Upper lobe of right lung (tissue), 1 donor: ENCODE measurements around the gene GMDS. TPM values are rescaled to one million over a fixed set of nuclear protein-coding genes. Genes with fewer than 3 reads are reported as not detected.

Experiments used
- ATAC-seq: fragments of 200-7000 bp; cut with Tn5 transposase; one replicate; pipeline ENCODE4 v1.9.1; 2020; ENCODE audit warnings: mild to moderate bottlenecking, moderate library complexity
- DNase-seq: peaks from one replicate; pipeline ENCODE4 v3.0.0-alpha.2; 2020
- H3K27ac ChIP-seq: fragments of 200-600 bp; one replicate; pipeline ENCODE4 v1.8.0; 2022
- H3K27me3 ChIP-seq: fragments of 200-600 bp; one replicate; pipeline ENCODE4 v1.8.0; 2022; ENCODE audit warnings: mild to moderate bottlenecking
- H3K36me3 ChIP-seq: fragments of 200-600 bp; one replicate; pipeline ENCODE4 v1.8.0; 2022
- H3K4me1 ChIP-seq: fragments of 200-600 bp; one replicate; pipeline ENCODE4 v1.8.0; 2022
- H3K4me3 ChIP-seq: fragments of 200-600 bp; one replicate; pipeline ENCODE4 v1.8.0; 2022; ENCODE audit warnings: mild to moderate bottlenecking
- H3K9me3 ChIP-seq: fragments of 200-600 bp; one replicate; pipeline ENCODE4 v1.8.0; 2022
- intact Hi-C: fragments of 100-400 bp; cut with DNase I; formaldehyde crosslinking; loops from one replicate; pipeline ENCODE4 v1.11.0; 2022
- total RNA-seq: library from RNA; stranded (reverse); fragmentation: NEBNext Ultra II Directional; extraction: Animal tissue kit (Norgen Biotek cat#: 25700); gene quantifications from one replicate; pipeline ENCODE4 v1.2.1, GENCODE V29; 2021
- TF ChIP-seq, protein P1 (sequence below): fragments of 200-600 bp; IDR thresholded peaks from one replicate; pipeline ENCODE4 v1.8.0; 2022; ENCODE audit warnings: antibody characterized with exemption
- donor health status: DM: no; HTN: yes; CAD: no; lungs with severe emphysema.

Gene GMDS
- total RNA-seq, 1 donor from 2014 or later, result 12.2 TPM

DNA sequence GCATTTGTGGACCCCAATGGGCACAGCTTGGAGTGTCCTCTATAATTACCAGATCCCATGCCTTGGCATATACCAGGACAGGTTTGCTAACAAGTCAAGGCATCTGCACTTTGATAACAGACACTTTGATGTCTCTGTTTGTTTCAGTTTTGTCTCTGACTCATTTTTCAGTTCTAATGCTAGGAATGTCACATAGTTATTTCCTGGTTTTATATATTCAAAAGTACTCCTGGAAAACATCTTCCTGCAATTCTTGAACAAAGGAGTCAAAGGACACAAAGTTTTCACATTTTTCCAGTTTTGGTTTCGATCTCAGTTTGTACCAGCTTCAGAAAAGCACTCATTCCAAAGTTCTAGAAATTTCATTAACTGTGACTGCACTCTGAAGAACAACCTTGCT lies 447.6 kb downstream of the GMDS start:
- no peaks in the 10 kb centered on the region for H3K36me3 ChIP-seq
- intact Hi-C loops, result no loop called here
- no peak for ATAC-seq
- no peak for DNase-seq
- no peak overlapping the region for H3K4me3 ChIP-seq
- no peak overlapping the region for H3K27ac ChIP-seq
- H3K27me3 ChIP-seq, result no peaks in the 10 kb centered on the region
- H3K4me1 ChIP-seq, result peaks cover 7% of the 10 kb centered on the region
- TF ChIP-seq, protein P1, sequence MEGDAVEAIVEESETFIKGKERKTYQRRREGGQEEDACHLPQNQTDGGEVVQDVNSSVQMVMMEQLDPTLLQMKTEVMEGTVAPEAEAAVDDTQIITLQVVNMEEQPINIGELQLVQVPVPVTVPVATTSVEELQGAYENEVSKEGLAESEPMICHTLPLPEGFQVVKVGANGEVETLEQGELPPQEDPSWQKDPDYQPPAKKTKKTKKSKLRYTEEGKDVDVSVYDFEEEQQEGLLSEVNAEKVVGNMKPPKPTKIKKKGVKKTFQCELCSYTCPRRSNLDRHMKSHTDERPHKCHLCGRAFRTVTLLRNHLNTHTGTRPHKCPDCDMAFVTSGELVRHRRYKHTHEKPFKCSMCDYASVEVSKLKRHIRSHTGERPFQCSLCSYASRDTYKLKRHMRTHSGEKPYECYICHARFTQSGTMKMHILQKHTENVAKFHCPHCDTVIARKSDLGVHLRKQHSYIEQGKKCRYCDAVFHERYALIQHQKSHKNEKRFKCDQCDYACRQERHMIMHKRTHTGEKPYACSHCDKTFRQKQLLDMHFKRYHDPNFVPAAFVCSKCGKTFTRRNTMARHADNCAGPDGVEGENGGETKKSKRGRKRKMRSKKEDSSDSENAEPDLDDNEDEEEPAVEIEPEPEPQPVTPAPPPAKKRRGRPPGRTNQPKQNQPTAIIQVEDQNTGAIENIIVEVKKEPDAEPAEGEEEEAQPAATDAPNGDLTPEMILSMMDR, result no peak
- no peaks in the 10 kb centered on the region for H3K9me3 ChIP-seq

DNA sequence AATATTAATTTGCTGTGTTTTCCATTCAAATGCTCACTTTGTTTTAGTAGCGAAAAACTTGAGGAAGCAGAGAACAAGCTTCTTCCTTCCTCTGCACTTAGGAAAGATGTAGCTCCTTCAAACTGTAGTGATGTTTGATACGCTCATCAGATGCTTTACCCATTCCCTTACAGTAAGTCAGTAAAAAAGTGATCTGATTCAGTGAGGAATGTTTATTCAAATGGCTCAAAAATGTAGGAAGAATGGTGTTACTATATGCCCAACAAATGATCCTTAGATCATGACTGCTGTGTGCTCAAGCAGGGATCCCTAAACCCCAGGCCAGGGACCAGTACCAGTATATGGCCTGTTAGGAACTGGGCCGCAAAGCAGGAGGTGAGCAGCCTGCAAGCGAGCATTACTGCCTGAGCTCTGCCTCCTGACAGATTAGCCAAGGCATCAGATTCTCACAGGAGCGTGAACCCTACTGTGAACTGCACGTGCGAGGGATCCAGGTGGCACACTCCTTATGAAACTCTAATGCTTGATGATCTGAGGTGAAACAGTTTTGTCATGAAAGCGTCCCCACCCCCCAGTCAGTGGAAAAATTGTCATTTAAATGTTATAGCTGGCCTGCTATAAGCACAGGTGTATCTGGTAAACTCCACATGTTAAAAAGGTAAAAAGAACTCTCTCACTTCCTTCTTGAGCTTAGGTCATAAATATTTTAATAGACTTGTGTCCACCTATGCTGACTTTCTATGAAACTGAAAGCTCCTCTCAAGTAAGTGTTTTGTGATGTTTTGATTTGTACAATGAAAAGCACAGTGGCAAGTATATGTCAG lies 448.5 kb downstream of the GMDS start:
- Histone ChIP-seq H3K4me3 (no peak overlapping the region), H3K27ac (no peak overlapping the region), H3K9me3 (no peaks in the 10 kb centered on the region), H3K27me3 (no peaks in the 10 kb centered on the region), H3K4me1 (peaks cover 7% of the 10 kb centered on the region), H3K36me3 (no peaks in the 10 kb centered on the region)
- TF ChIP-seq, protein P1, result no peak
- intact Hi-C loops, result no loop called here
- ATAC-seq (no peak), DNase-seq (no peak)

DNA sequence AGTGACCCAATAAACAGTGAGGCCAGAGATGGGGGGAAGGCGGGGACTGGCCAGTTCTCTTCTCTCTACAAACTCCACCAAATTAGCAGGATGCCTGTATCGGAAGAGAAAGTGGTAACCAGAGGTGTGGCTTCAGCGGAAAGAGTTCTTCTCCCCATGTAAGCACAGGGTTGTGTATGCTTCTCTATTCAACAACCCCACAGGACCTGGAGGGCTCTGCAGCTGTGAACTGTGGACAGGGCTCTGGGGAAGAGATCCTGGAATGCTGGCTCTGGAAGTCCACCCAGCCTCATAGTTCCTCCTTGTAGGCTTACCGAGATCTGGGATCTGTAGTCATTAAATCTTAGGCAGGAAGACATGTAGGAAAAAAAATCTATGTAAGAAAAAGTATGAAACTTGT lies 449.5 kb downstream of the GMDS start:
- no peaks in the 10 kb centered on the region for H3K9me3 ChIP-seq
- peaks cover 7% of the 10 kb centered on the region for H3K4me1 ChIP-seq
- ATAC-seq (no peak), DNase-seq (no peak)
- no peaks in the 10 kb centered on the region for H3K27me3 ChIP-seq
- H3K27ac ChIP-seq, result no peak overlapping the region
- H3K36me3 ChIP-seq, result no peaks in the 10 kb centered on the region
- H3K4me3 ChIP-seq, result no peak overlapping the region
- TF ChIP-seq, protein P1, result no peak
- intact Hi-C loops, result no loop called here

DNA sequence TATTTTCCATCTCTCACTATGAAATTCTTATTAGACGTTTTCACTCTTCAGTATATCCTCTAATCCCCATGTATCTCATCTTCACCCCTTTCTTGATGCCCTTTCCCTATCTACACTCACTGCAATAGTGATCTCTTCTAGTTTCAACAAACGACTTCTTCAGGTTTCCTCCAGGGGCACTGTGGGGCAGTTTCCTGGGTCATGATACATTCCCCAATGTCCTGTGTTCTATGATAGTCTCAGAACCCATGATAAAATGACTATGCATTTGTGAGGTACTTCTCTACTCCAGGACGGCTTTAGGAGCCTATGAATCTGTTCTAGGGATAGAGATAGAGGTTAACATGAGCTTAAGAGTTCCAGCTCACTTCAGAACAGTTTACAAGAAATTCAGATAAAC lies 452.4 kb downstream of the GMDS start:
- Histone ChIP-seq H3K4me3 (no peak overlapping the region), H3K9me3 (no peaks in the 10 kb centered on the region), H3K27me3 (no peaks in the 10 kb centered on the region), H3K27ac (no peak overlapping the region), H3K36me3 (no peaks in the 10 kb centered on the region), H3K4me1 (peaks cover 7% of the 10 kb centered on the region)
- no peak for ATAC-seq
- DNase-seq, result no peak
- TF ChIP-seq, protein P1, result peak; percentile 23
- intact Hi-C loops, result no loop called here

DNA sequence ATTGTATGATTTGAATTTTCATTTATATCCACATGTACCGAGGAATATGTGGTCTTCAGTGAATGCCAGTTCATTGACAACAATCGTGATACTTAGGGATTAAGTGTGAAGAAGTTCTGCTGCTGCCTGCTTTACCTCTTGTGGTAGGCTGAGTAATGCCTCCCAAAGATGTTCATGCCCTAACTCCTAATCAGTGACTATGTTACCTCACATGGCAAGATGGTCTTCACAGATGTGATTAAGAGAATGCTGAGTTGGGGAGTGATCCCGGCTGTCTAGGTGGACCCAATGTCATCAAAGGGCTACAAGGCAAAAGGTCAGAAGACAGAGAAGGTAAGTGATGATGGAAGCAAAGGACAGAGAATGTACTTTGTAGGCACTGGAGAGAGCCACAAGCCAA lies 454.7 kb downstream of the GMDS start:
- H3K36me3 ChIP-seq, result no peaks in the 10 kb centered on the region
- DNase-seq, result no peak
- H3K4me1 ChIP-seq, result no peaks in the 10 kb centered on the region
- H3K27ac ChIP-seq, result no peak overlapping the region
- H3K9me3 ChIP-seq, result no peaks in the 10 kb centered on the region
- H3K4me3 ChIP-seq, result no peak overlapping the region
- intact Hi-C loops, result no loop called here
- no peak for ATAC-seq
- TF ChIP-seq, protein P1, result no peak
- no peaks in the 10 kb centered on the region for H3K27me3 ChIP-seq
